Measurements from ENCODE around the gene ATG7. TPM values are rescaled to one million over a fixed set of nuclear protein-coding genes. Genes with fewer than 3 reads are reported as not detected.
"Not testable (repeated sequence)": the region's sequence is repeated elsewhere in the genome, so short reads cannot be mapped to it uniquely, and the experiment has no call there.

ATG7 gene
- total RNA-seq, 4 donors from 2014 or later, result 31.3 to 67.7 (median 51.3) TPM

GRCh38 chr3:11591002-11591355 is 318.8 kb downstream of the ATG7 start:
- H3K27ac ChIP-seq, result peak overlapping the region; percentile 45 to 78 (median 74)
- peak overlapping the region in 1 of 4 donors; percentile 22 for H3K4me3 ChIP-seq
- H3K9me3 ChIP-seq, result no peaks in the 10 kb centered on the region
- H3K36me3 ChIP-seq, result peaks cover 0 to 12% (median 0%) of the 10 kb centered on the region in 3 donors
- H3K27me3 ChIP-seq, result no peaks in the 10 kb centered on the region
- TF ChIP-seq CTCF (IDR thresholded peaks at IDR 0.05), result no peak
- TF ChIP-seq POLR2A (IDR thresholded peaks at IDR 0.05), result no peak
- DNase-seq, result no peak
- peaks cover 30 to 82% (median 34%) of the 10 kb centered on the region in 3 donors for H3K4me1 ChIP-seq
- WGBS, 2 donors, result 37 to 47% methylated on average over 7 of the region's 7 CpGs
- intact Hi-C loops (cut with DNase I), result no loop called here

- no peak for DNase-seq
- H3K4me3 ChIP-seq, result peak overlapping the region in 1 of 4 donors; percentile 22
- intact Hi-C loops (cut with DNase I), result no loop called here
- H3K4me1 ChIP-seq, result peaks cover 30 to 81% (median 34%) of the 10 kb centered on the region in 3 donors
- peaks cover 0 to 12% (median 0%) of the 10 kb centered on the region in 3 donors for H3K36me3 ChIP-seq
- no peaks in the 10 kb centered on the region for H3K9me3 ChIP-seq
- no peak for TF ChIP-seq POLR2A (IDR thresholded peaks at IDR 0.05)
- TF ChIP-seq CTCF (IDR thresholded peaks at IDR 0.05), result no peak
- H3K27ac ChIP-seq, result peak overlapping the region; percentile 45 to 78 (median 74)
- no peaks in the 10 kb centered on the region for H3K27me3 ChIP-seq
- WGBS, 2 donors, result 22 to 24% methylated on average over 6 to 9 of the region's 9 CpGs
Measured at GRCh38 chr3:11591391-11592282, 319.4 kb downstream of the ATG7 start.

- Histone ChIP-seq H3K4me1 (peaks cover 30 to 75% (median 34%) of the 10 kb centered on the region in 3 donors), H3K4me3 (no peak overlapping the region)
- intact Hi-C loops (cut with DNase I), result no loop called here
Measured at GRCh38 chr3:11592445-11593298, 320.5 kb downstream of the ATG7 start.

GRCh38 chr3:11593318-11594034 is 321.3 kb downstream of the ATG7 start:
- H3K27ac ChIP-seq, result peak overlapping the region in 3 of 4 donors; percentile 2 to 72 (median 23)
- 74 to 75% methylated on average over 9 to 10 of the region's 10 CpGs for WGBS, 2 donors
- no peak for DNase-seq
- no peak overlapping the region for H3K4me3 ChIP-seq
- no peaks in the 10 kb centered on the region for H3K9me3 ChIP-seq
- peaks cover 30 to 70% (median 34%) of the 10 kb centered on the region in 3 donors for H3K4me1 ChIP-seq
- H3K27me3 ChIP-seq, result no peaks in the 10 kb centered on the region
- peaks cover 0 to 7% (median 0%) of the 10 kb centered on the region in 3 donors for H3K36me3 ChIP-seq
- TF ChIP-seq CTCF (IDR thresholded peaks at IDR 0.05), result no peak
- TF ChIP-seq POLR2A (IDR thresholded peaks at IDR 0.05), result no peak
- intact Hi-C loops (cut with DNase I), result no loop called here

More at GRCh38 chr3:11592445-11593298, 320.5 kb downstream of the ATG7 start:
- Histone ChIP-seq H3K36me3 (peaks cover 0 to 7% (median 0%) of the 10 kb centered on the region in 3 donors), H3K27me3 (no peaks in the 10 kb centered on the region), H3K9me3 (no peaks in the 10 kb centered on the region), H3K27ac (peak overlapping the region; percentile 45 to 78 (median 74))
- no peak for TF ChIP-seq CTCF (IDR thresholded peaks at IDR 0.05)
- TF ChIP-seq POLR2A (IDR thresholded peaks at IDR 0.05), result no peak
- no peak for DNase-seq
- WGBS, 2 donors, result 62 to 70% methylated on average over 14 of the region's 14 CpGs

- H3K9me3 ChIP-seq; H3K27me3 ChIP-seq; intact Hi-C loops (cut with DNase I); H3K4me3 ChIP-seq; DNase-seq; H3K27ac ChIP-seq: not testable (repeated sequence)
- Histone ChIP-seq H3K4me1 (peaks cover 29 to 61% (median 31%) of the 10 kb centered on the region in 3 donors), H3K36me3 (peaks cover 0 to 13% (median 0%) of the 10 kb centered on the region in 3 donors)
- WGBS, 2 donors, result 93 to 98% methylated on average over 3 to 5 of the region's 5 CpGs
Measured at GRCh38 chr3:11595024-11595423, 322.8 kb downstream of the ATG7 start.
